Activated CD4-positive, CD25-positive, alpha-beta regulatory T cell treated with anti-CD3 and anti-CD28 coated beads, Interleukin-2, amount 50 U/mL, for 16 hours (primary cell): ENCODE results near the gene FKBP4.

Experiments used
- DNase-seq: peaks from one replicate; pipeline ENCODE4 v3.0.0-alpha.2; 2020; ENCODE audit warnings: low read depth, low spot score

The FKBP4 gene

DNA sequence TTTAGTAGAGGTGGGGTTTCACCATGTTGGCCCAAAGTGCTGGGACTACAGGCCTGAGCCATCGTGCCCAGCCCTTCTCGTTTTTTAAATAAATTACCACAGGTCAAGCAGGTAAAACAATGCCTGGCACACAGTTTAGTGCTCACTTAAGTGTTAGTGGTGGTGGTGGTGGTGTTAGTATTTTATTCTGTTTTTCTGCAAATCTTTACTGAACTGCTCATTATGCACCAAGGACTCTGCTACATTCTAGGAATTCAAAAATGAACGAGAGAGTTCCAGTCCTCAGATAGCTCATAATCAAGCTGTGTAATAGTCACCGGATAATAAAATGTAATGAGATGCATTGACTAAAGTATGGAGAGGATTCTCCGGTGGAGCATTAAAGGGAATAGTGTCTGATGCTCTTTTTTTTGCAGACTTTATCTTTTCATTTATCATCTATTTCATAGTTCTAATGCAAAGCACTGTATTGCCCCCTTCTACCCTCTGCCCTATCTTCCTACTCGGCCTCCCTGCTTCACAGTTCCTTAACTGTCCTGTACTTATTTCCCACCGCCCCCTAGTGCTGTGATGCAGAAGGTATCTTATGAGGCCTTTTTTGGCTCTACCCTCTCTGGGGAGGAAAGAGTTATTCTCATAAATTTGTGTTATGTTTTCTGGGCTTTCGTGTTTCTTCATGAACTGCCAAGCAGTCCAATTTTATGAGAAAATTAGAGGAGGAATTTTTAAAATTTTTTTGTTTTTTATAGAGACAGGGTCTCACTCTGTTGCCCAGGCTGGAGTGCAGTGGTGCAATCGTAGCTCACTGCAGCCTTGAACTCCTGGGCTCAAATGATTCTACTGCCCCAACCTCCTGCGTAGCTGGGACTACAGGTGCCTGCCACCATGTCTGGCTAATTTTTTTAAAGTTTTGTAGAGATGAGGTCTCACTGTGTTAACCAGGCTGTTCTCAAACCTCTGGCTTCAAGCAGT, 18.7 kb downstream of the FKBP4 start:
- no peak for DNase-seq

DNA sequence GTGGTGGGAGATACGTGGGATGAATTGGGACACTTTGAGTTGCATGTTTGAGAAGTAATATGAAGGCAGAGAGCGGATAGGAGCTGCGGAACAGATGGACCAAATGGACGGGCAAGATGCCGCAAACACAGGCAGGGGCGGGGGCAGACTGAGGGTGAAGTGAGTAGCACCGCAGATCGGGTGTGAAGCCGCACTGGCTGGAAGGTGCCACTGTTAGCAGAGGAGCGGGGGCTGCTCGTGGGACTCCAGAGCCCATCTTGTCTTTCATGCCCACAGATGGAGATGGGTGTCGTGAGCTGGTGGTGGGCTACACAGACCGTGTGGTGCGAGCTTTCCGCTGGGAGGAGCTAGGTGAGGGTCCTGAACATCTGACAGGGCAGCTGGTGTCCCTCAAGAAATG, 25.0 kb downstream of the FKBP4 start:
- no peak for DNase-seq

DNA sequence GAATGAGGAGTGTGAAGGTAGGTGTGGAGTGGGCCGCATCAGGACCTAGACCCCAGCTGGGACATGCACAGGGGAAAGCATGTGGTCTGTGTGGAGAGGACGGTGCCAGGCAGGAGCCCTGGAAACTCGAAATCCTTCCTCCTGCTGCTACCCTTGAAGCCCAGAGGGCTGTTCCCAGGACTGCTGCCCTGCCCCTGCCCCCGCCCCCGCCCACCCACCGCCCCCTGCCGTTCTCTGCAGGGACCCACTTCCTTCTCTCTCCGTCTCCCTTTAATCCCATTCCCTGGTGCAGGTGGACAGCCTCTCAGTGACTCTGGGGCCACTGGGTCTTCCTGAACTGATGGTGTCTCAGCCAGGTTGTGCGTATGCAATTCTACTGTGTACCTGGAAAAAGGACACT, 25.7 kb downstream of the FKBP4 start:
- DNase-seq: no peak

DNA sequence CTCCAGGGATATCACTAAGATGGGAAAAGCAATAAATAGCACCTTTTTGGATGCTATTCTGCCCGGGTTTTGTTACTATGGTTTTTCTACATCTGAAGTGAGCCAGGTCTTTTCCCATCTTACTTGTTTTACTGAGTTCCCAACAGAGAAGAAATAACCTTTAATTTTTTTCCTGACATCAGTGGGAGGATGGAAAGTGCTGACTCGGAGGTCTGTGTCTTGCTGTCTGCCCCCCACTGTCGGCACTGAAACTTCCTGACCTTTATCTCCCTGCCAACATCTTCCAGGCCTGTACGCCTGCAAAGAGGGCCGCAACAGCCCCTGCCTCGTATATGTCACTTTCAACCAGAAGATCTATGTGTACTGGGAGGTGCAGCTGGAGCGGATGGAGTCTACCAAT, 28.7 kb downstream of the FKBP4 start:
- no peak for DNase-seq

DNA sequence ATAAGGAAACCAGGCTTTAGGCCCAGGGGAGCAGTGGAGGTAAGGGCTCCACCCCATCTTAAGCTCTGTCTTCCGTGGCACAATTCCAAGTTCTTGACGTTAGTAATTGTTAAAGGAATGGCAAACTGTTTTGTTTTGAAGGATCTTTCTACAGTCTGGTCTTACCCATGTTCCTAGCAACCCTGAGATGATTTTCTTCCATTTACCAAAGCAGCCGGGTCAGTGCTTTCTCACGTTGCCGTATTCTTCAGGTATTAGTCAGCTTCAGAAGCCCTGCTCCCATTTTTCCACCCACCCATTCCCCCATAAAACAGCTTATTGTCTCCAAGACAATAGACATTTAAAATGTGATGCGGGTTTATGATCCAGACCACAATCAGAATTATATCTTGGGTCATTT, 29.8 kb downstream of the FKBP4 start:
- no peak for DNase-seq

DNA sequence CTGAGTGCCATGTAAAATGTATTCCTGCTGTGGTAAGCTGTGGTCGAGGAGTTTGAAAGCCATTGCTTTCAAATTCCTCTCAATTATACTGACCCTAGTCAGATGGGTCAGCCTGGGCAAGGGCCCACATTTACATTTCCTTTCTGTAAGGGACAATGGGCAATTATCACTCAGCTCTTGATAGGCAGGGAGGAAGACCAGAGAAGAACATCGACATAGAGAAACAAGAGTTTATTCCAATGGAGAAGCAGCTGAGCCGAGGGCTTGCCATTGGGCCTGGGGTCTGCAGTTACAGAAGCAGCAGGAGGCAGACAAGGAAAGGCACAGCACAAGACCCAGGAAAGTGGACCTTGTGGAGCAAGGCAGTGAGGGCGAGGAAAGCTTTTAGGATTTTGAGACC, 30.4 kb downstream of the FKBP4 start:
- DNase-seq: no peak

DNA sequence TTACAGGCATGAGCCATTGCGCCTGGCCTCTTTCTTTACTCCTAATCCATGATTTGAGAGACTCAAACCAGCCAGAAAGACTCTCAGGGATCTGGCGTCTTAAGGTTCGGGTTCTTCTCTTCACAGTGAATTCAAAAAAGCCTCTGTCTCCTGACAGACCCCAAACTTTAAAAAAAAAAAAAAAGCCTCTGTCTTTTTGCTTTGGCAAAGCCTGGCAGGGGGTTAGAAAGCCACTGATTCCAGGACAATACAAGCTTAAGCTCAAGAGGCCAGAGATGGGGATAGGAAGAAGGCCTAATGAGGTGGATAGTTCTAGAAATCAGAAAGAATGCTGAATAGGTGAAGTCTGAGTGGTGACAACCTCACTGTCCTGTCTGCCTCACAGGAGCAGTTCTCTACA, 31.3 kb downstream of the FKBP4 start:
- no peak for DNase-seq

DNA sequence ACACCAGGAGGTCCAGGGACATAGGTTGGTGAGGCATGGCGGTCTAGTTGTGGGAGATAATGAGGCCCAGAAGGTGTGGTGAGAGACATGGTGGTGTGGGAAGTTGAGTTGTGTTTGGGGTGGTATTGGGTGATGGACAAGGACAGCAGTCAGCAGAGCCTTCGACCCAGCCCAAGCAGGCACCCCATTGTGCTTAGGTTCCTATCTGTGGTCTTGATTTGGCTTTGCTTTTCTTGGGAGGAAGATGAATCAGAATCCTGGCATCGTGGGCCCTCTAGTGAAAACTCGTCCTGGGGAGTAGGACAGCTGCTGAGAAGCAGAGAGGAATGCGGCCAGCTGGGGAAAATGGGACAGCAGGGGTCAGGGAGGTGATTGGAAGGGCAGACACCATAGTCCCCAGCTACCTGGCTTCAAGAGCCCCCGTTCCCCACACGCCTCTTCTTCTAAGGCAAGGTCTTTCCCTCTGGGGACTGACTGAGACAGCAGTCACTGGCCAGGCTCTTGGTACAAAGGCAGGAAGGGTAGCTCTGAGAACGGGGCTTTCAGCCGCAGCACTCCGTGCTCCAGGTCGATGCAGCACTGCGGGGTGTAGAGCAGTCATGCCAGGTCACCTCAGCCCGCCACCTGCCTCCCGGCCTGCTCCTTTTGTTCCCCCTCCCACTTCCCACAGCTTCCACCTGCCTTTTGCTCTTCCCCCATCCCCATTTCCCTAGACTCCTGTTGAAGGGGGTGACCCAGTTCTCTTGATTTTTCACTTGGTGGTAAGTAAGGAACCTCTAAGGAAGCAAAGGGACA, 32.1 kb downstream of the FKBP4 start:
- no peak for DNase-seq

DNA sequence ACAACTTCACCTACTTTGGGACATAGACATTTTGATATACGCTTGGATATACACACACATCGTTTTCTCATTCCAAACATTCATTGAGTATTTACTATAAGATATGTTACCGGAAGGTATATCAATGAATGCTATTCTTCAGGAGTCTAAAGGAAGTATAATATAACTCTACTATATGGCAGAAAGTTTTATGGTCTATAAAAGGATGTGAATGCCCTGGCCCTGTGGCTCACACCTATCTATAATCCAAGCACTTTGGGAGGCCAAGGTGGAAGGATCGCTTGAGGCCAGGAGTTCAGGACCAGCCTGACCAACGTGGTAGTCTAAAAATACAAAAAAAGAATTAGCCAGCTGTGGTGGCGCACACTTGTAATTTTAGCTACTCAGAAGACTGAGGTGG, 34.5 kb downstream of the FKBP4 start:
- no peak for DNase-seq

DNA sequence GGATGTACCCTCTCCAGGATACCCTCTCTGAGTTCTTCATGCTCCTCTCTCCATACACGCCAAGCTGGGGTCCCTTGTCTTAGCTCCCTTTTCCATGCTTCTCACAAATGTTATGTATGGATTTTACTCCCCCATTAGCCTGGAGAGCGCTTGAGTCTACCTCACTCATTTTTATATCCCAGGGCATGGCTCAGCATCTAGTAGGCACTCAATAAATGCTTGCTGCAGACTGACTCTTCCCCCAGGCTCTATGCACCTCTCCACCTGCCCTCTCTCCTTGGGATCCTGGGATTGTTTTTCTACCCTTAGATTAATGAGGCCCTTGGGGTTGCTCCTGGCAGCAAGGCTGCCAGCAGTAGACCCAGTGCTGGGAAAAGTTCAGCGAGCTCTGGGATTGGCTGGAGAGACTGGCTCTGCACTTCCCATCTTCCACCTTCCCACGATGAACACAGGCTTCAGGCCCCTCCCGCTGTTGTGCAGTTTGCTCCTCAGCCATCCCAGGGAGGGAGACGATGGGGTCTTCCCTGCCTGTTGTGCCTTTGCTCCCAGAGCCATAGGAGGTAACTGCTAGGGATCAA, 37.9 kb downstream of the FKBP4 start:
- DNase-seq: no peak

DNA sequence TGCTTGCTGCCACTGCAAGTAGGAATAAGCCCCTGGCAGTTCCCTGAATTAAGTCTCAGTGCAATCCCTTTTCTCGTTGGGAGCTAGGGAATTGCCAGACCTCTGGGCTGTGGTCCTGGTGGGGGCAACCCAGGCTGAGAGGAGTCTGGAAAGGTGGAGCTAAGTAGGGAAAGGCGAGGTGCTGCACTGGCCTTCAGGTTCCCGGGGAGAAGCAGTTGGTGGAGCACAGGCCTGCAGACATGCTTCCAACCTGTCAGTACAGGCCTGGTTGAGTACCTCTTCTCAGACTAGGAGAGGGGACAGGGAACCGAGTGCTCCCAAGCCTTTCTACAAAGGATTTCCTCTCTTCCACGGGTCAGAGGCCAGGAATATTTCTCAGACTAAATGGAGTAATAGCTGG, 38.6 kb downstream of the FKBP4 start:
- no peak for DNase-seq

DNA sequence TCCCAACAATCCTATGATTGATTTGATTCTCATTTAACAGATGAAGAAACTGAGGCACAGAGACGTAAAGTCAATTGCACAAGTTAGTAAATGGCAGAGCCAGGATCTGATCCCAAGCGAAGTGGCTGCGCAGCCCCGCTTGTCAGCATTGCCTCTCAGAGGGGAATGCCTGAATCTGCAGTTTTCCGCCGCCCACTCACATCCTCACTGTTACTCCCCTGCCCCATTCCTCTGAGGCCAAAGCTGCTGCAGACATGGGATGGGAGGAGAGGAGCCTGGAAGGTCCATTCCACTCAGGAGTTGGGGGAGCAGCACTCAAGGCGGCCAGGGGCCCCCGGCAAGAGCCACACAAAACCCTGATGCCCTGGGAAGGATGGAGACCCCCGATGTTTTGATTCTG, 39.0 kb downstream of the FKBP4 start:
- no peak for DNase-seq

DNA sequence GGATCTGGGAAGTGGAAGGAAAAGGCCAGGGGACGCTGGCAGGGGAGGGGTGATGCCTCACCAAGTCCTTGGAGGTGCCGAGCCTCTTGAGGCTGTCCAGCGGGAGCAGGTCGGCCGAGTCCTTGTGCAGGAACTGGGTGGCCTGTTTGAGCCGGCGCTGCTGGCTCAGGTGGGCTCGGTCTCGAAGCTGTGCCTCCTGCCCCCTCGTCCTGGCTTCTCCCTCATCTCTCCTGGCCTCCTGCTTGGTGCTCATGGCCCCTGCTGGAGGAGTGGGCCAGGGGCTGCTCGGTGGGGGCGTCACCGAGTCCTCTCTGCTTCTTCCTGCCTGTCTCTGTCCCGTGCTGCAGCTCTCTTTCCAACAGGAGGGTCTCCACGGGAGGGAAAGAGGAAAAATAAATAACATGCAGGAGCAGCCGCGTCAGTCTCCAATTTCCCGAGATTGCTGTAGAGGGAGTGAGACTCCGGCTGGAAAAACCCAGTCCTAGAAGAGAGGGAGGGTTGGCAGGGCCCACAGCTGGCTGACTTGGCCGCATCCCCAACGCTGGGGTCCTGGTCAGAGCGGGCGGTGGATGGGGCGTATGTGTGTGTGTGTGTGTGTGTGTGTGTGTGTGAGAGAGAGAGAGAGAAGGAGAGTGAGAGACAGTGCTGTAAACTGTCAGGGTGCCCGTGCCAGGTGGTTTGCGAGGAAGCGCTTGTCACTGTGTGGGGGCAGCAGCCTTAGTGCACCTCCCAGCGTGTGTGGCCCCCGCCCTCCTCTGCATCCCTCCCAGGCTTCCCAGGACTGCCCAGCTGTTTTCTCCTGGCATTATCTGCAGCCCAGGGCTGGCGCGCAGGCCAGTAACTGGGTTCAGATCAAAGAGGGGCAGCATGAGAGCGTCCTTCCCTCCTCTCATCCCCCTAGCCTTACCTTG, 40.1 kb downstream of the FKBP4 start, which contains the start of gene NRIP2:
TSS of gene NRIP2 (minus strand) at position 455 of the 911 bp plus-strand sequence. CDS start at position 403, 52 bp downstream.
- no peak for DNase-seq

DNA sequence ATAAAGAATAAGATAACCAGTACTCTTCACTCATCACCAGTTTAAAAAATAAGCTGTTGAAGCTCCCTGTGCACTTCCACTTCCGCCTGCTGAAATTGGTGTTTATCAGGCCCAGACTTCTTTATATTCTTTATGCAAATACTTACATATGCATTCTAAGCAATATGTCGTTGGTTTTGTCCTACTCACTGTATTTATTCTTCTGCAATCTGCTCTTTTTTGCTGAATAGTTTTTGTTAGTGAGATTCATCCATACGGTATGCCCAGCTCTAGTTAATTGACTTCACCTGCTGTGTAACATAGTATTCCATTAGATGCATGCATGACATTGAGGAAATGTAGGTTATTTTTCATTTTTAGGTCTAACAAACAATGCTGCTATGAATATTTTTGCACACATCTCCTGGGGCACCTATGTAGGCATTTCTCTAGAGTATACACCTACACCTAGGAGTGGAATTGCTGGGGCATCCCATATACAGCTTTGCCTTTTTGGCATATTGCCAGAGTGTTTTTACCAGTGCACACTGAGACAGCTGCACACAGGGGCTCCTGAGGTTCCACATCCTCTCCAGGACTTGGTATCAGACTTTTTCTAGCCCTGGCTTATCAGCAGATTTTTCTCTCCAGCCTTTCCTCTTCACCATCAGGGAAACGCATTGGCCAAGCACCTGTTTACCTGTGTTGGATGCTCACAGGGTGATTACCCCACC, 41.1 kb downstream of the FKBP4 start:
- DNase-seq: no peak

DNA sequence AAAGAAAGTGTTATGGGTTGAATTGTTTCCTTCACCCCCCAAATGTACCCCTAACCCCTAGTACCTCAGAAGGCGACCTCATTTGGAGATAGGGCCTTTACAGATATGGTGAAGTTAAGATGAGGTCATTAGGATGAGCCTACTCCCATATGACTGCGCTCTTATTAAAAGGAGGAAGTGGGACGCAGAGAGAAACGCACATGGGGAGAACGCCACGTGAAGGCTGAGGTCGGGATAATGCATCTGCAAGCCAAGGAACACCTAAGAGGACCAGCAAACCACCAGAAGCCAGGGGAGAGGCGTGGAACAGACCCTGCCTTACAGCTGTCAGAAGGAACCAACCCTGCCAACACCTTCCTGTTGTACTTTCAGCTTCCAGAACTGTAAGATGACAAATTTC, 41.8 kb downstream of the FKBP4 start:
- no peak for DNase-seq

DNA sequence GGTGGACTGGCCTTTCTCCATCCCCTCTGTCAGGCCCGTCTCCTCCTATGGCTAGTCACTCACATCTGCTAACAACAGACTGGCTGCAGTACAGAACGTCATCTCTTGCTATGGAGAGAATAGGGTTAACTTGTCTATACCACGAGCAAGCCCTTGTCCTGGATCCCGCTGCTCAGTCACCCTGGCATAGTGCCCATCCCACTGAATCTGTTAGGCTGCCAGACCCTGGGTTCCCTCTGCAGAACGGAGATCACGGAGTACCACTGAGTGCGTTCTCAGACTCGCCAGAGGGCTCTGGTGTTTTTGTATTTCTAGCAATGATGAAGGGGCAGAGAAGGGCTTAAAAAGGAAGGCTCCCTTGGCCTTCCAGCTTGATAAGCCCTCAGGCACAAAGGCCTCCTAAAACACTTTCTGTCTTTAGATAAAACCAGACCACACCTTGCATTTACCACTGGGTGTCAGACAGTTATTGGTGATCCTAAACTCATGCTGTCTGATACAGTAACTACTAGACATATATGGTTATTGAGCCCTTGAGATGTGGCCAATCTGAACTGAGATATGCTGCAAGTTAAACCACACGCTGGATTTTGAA, 46.4 kb downstream of the FKBP4 start:
- DNase-seq: no peak

DNA sequence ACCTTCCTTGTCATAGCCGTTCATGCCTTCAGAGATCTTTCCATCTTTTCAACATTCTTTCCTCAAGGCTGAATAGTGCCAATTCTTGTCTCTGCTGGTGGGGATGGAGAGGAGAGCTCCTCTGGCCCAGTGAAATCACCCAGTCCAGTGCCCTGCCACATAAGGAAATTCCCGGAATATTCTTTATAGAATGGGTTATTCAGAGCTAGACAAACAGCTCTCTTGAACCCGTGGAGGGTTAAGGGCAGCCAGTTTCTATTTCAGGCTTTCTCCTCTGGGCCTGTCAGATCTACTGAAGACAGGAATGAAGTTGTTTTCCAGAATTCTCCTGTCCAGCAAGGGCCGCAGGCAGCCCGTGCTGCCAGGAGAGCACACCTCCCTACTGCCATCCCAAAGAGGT, 48.2 kb downstream of the FKBP4 start:
- no peak for DNase-seq

DNA sequence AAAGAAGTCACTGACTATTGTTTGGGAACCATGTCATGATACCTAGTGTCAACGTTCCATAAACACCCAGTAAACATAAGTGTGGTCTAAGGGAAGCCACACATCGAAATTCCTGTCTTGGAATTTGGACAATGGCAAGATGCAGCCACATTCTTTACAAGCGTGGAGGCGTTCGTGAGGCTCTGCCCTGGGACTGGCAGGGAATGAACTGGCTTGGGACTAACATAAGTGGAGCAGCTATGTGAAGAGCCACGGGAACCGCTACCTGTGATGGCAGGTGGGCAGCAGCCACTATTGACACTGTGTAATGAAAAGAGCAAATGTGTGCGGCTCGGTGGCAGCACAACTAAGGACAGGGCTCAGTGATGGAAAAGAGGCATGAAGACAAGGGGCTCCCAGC, 50.0 kb downstream of the FKBP4 start:
- no peak for DNase-seq

DNA sequence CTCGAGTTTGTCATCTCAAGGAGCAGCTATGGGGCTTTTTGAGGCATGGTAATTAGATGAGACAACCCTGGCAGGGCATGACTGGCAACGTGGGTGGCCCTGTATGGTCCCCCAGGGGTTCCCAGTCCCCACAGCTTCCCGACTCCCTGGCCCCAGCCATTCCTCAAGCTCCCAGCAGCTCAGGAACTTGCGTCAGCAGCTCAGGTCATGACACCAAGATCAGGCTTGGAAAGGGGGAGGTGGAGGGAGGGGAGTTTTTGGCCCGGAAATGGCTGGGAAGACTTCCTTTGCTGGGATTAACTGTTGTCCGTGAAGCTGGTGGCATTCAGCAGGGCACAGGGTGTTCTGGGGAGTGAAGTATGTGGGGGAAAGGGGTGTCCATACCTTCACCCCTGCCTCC, 50.5 kb downstream of the FKBP4 start:
- DNase-seq: no peak

DNA sequence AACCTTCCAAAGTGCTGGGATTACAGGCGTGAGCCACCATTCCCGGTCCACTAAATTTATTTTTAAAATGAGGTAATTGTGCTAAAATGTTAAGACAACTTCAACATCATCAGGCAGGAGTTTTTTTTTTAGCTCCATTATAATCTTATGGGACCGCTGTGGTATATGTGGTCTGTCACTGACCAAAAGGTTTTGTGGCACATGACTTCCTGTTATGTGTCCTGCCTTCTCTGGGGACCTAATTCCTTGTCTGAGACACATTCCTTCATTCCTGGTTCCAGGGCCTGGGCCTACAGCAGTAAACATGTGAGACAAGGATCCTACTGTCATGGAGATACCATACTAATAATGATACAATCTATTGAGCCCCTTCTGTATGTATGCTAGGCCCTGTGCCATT, 57.2 kb downstream of the FKBP4 start:
- no peak for DNase-seq
